Body of pancreas (tissue), 4 donors: ENCODE data around the gene IFNGR1.

Source experiments
- CTCF ChIP-seq, 7 experiments: fragments of 450-650 bp in 4 of 7; fragments of 200-600 bp in 3 of 7; sonication (generic) in 3 of 7; IDR thresholded peaks; one replicate each; pipeline ENCODE4 v1.5.1; 2016 to 2019; ENCODE audit warnings: antibody characterized with exemption in 7 of 7
- POLR2A ChIP-seq, 3 donors: fragments of 450-650 bp; IDR thresholded peaks; one replicate each; pipeline ENCODE4 v1.6.1; 2016; ENCODE audit warnings: antibody characterized with exemption in 3 of 3, mild to moderate bottlenecking in 2 of 3

- no peak for TF ChIP-seq POLR2A (IDR thresholded peaks at IDR 0.05)
- peak in 3 of 7 experiments; percentile 12 to 30 (median 15) for TF ChIP-seq CTCF (IDR thresholded peaks at IDR 0.05)
Observed at GRCh38 chr6:137202078-137202477, 17.1 kb downstream of the IFNGR1 start.
